ENCODE data around the gene GGT5. TPM values are rescaled to one million over a fixed set of nuclear protein-coding genes. Genes with fewer than 3 reads are reported as not detected.
"Not testable (repeated sequence)": the region's sequence is repeated elsewhere in the genome, so short reads cannot be mapped to it uniquely, and the experiment has no call there.

The GGT5 gene
- total RNA-seq, result 10 to 100 TPM; 45.4 to 70.6 (median 51.0) TPM

GRCh38 chr22:24245030-24245431 lies at the start of gene GGT5:
TSS of gene GGT5 (minus strand) at chr22:24245082. CDS start at chr22:24244725, 357 bp downstream.
- not testable (repeated sequence) for ATAC-seq (ENCODE audit: low FRiP score); DNase-seq (ENCODE audit: low spot score)

DNA sequence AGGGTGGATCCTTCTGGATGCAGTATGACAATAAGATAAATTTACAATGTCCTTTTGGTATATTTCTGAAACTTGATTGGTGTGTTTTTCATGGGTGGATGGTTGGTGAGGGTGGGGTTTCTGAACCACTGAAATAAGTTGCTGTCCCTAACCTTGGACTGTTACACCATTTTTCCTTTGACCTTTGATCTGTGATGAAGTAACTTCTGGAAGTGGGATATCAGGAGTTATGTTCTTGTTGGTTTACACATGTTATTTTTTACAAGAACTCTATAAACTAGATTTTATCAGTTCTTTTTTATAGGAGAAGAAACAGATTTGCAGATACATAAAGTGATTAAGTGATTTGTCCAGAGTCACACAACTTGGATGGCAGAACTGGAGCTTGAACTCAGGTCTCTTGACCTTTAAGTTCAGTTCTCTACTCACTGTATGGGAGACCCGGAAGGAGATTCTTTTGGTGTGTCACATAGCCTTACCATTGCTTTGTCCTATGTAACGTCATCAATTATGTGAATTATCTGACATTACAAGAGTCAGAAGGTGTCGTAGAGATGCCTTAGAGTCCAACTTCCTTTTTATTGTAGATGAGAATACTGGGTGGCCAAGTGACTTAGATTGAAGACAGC lies 47.4 kb upstream of the GGT5 start:
- DNase-seq (ENCODE audit: low spot score); ATAC-seq (ENCODE audit: low FRiP score): not testable (repeated sequence)

DNA sequence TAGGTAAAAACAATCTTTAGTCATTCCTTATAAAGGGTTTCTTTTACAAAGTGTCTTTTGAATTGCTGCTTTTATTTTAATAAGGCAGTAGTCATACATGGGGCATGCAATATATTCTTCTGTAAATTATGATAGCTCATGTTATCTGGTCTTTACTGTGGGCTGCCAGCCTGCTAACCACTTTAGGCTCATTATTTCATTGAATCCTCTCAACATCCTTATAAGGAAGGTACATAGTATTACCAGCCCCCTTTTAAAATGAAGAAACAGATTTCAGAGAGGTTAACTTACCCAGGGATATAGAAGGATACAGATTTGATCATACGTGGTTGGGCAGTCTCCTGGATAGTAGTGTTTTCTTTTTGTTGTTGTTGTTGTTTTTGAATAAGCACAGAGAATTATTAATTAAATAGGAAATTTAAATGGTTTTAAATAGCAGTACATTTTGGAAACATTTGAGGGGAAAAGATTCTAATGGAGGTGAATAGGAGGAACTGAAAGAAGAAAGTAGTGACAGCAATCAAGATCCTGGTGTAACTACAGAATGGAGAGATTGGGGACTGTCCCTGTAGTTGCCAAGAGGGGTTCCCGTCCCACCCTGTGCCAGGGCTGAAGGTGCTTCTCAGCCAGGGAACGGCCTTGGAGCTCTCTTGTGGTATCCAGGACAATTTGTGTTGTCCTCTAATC lies 46.8 kb upstream of the GGT5 start:
- no peak for DNase-seq (ENCODE audit: low spot score)
- ATAC-seq (ENCODE audit: low FRiP score), result no peak
- TF ChIP-seq, protein P1, sequence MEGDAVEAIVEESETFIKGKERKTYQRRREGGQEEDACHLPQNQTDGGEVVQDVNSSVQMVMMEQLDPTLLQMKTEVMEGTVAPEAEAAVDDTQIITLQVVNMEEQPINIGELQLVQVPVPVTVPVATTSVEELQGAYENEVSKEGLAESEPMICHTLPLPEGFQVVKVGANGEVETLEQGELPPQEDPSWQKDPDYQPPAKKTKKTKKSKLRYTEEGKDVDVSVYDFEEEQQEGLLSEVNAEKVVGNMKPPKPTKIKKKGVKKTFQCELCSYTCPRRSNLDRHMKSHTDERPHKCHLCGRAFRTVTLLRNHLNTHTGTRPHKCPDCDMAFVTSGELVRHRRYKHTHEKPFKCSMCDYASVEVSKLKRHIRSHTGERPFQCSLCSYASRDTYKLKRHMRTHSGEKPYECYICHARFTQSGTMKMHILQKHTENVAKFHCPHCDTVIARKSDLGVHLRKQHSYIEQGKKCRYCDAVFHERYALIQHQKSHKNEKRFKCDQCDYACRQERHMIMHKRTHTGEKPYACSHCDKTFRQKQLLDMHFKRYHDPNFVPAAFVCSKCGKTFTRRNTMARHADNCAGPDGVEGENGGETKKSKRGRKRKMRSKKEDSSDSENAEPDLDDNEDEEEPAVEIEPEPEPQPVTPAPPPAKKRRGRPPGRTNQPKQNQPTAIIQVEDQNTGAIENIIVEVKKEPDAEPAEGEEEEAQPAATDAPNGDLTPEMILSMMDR (IDR thresholded peaks at IDR 0.05), result no peak

GRCh38 chr22:24290459-24290858 lies 45.6 kb upstream of the GGT5 start:
- TF ChIP-seq, protein P1 (IDR thresholded peaks at IDR 0.05), result no peak
- DNase-seq (ENCODE audit: low spot score) (no peak), ATAC-seq (ENCODE audit: low FRiP score) (no peak)

DNA sequence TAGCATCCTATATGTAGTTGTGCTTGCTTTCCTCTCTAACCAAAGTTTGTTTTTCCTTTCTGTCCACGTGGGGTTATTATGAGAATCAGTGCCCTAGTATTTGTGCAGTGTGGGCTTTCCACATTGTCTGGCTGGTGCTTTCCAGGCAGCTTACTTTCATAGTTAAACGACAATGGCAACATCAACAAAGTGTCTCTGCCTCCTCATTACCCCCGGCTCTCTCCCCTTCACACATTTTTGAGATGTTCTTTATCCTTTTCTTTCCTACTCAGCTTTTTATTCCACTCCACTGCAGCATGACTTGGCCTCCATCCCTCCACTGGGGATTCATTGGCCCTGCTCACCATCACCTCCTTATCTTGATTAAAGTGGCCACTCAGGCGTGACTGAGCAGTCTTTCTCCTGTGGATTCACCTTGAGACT lies 44.9 kb upstream of the GGT5 start:
- ATAC-seq (ENCODE audit: low FRiP score) (no peak), DNase-seq (ENCODE audit: low spot score) (no peak)
- TF ChIP-seq, protein P1 (IDR thresholded peaks at IDR 0.05), result no peak

DNA sequence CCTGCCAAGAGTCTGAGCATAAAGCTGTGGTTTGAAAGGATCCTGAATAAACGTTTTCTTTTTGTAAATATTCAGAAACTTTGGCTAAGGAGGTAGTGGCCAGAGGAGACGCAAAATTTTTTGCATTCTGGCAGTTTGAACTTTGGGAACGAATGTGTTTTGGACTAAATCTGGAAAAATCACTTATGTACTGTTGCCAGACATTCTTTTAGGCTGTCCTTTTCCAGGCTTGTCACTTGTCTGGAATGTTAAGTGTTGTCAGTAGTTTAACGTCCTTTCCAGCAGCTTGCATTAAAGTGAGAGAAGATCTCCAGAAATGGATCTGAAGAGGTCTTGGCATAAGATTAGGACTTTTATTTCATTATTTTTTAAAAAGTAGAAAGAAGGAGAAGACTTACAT lies 44.2 kb upstream of the GGT5 start:
- ATAC-seq (ENCODE audit: low FRiP score) (peak; percentile 52), DNase-seq (ENCODE audit: low spot score) (no peak)
- TF ChIP-seq, protein P1 (IDR thresholded peaks at IDR 0.05), result no peak

GRCh38 chr22:24287801-24288200 lies 42.9 kb upstream of the GGT5 start:
- ATAC-seq (ENCODE audit: low FRiP score); DNase-seq (ENCODE audit: low spot score): not testable (repeated sequence)

- not testable (repeated sequence) for DNase-seq (ENCODE audit: low spot score); ATAC-seq (ENCODE audit: low FRiP score)
These were observed 42.3 kb upstream of the GGT5 start for GRCh38 chr22:24287212-24287611.

- TF ChIP-seq, protein P1 (IDR thresholded peaks at IDR 0.05), result no peak
- ATAC-seq (ENCODE audit: low FRiP score) (no peak), DNase-seq (ENCODE audit: low spot score) (no peak)
These were observed 40.4 kb upstream of the GGT5 start for GRCh38 chr22:24285245-24285644.
